COLO668 (cell line): ENCODE data around the gene NPAS2.
A peak's percentile ranks its signal among the peaks of the same experiment; 100 is the strongest.

Experiments
- DNase-seq: peaks from one replicate; lab custom pipeline; 2025; ENCODE audit not compliant: unreplicated experiment; lab: John Stamatoyannopoulos, UW

Gene NPAS2

GRCh38 chr2:101004620-101005325, 184.8 kb downstream of the NPAS2 start:
- no peak for DNase-seq

GRCh38 chr2:101006065-101006715, 186.3 kb downstream of the NPAS2 start:
- no peak for DNase-seq

- DNase-seq, result no peak
These were observed 187.7 kb downstream of the NPAS2 start for GRCh38 chr2:101007415-101008345.

GRCh38 chr2:101011152-101011551, 191.2 kb downstream of the NPAS2 start:
- DNase-seq, result no peak

- no peak for DNase-seq
These were observed 192.2 kb downstream of the NPAS2 start for GRCh38 chr2:101012054-101012705.

GRCh38 chr2:101012706-101013181, 192.8 kb downstream of the NPAS2 start:
- DNase-seq, result peak; percentile 30

GRCh38 chr2:101014264-101014857, 194.4 kb downstream of the NPAS2 start:
- DNase-seq, result no peak

GRCh38 chr2:101017371-101017770, 197.4 kb downstream of the NPAS2 start:
- no peak for DNase-seq

- DNase-seq, result no peak
These were observed 199.0 kb downstream of the NPAS2 start for GRCh38 chr2:101018934-101019333.

- no peak for DNase-seq
These were observed 202.3 kb downstream of the NPAS2 start for GRCh38 chr2:101022221-101022620.

GRCh38 chr2:101023327-101024107, 203.6 kb downstream of the NPAS2 start:
- no peak for DNase-seq

- no peak for DNase-seq
These were observed 205.6 kb downstream of the NPAS2 start for GRCh38 chr2:101025561-101025960.

GRCh38 chr2:101026253-101026701, 206.3 kb downstream of the NPAS2 start:
- DNase-seq, result no peak

- no peak for DNase-seq
These were observed 207.1 kb downstream of the NPAS2 start for GRCh38 chr2:101026923-101027469.

GRCh38 chr2:101027852-101028251, 207.9 kb downstream of the NPAS2 start:
- DNase-seq, result no peak

GRCh38 chr2:101030866-101031554, 211.1 kb downstream of the NPAS2 start:
- DNase-seq, result no peak

GRCh38 chr2:101032084-101032776, 212.3 kb downstream of the NPAS2 start:
- DNase-seq, result no peak

GRCh38 chr2:101036562-101036961, 216.6 kb downstream of the NPAS2 start:
- no peak for DNase-seq
